ENCODE data around the gene OPHN1.

Gene OPHN1

DNA sequence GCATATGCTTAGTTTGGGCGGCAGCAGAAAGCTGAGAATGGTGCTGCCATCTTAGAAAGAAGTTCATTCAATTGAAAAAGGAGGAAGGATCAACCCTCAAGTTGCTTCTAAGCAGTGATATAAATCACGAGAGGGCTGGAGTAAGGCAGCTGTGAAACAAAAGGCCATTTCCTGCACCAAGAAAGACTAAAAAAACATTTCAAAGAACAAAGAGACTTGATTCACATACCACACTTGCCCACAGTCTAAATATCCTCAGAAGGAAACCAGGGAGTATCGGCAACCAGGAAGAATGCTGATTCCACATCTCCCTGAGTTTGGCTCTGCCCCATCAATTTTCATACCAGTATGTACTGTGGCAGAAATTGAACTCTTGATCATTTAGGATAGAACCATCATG, 240.1 kb downstream of the OPHN1 start:
- no peak overlapping the region for H3K4me3 Mint-ChIP-seq
- no peak overlapping the region for H3K27ac Mint-ChIP-seq
- H3K27me3 Mint-ChIP-seq = peaks cover 7% of the 10 kb centered on the region
- DNase-seq = no peak
- no peaks in the 10 kb centered on the region for H3K4me1 Mint-ChIP-seq
- no peak for ATAC-seq
- no peaks in the 10 kb centered on the region for H3K9me3 Mint-ChIP-seq

- Mint-ChIP-seq H3K9me3 (no peaks in the 10 kb centered on the region), H3K4me1 (no peaks in the 10 kb centered on the region), H3K4me3 (no peak overlapping the region), H3K27me3 (peaks cover 14% of the 10 kb centered on the region), H3K27ac (no peak overlapping the region)
- ATAC-seq (no peak), DNase-seq (no peak)
Observed at GRCh38 chrX:68190799-68191198, 242.5 kb downstream of the OPHN1 start.

DNA sequence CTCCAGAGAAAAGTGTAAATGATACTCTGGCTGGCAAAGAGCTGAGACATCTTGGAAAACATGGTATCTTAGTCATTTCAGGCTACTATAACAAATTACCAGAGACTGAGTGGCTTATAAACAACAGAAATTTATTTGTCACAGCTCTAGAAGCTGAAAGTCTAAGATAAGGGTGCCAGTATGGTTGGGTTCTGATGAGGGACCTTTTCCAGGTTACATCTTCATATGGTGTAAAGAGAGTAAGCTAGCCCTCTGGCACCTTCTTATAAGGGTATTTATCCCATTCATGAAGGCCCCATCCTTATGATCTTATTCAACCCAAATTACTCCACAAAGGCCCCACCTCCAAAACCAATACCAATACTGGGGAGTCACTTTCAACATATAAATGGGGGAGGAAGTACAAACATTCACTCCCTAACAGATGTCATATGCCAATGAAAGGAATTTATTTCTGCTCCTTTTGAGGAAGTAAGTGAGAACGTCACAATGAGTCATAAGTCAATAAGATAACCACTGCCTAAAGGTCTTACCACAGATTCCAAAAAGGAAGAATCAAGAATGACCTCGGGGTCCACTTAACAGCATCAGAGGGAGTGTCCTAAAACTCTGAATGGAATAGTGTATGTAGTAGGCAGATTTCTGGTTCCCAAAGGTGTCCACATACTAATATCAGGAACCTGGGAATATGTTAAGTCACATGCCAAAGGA, 246.6 kb downstream of the OPHN1 start:
- DNase-seq (no peak), ATAC-seq (no peak)
- Mint-ChIP-seq H3K4me3 (no peak overlapping the region), H3K4me1 (no peaks in the 10 kb centered on the region), H3K27ac (no peak overlapping the region), H3K9me3 (no peaks in the 10 kb centered on the region), H3K27me3 (peaks cover 14% of the 10 kb centered on the region)

DNA sequence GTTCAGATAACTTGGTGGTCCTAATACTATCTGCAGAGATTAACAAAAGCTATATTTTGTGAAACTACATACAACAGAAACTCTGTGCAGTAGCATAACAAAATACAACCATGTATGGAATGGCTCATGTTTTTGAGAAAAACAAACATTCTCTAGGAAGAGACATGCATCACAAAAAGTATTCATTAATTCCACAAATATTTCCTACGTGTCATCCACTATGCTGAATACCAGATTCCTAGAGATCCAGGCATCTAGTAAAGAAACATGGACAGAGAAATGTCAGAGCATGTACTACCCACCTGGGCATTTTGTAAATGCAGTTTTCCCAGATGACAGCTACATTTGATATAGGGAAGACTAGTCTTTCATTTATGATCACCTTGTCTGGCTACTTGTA, 248.1 kb downstream of the OPHN1 start:
- DNase-seq = no peak
- Mint-ChIP-seq H3K9me3 (no peaks in the 10 kb centered on the region), H3K27ac (no peak overlapping the region), H3K4me3 (no peak overlapping the region), H3K27me3 (peaks cover 14% of the 10 kb centered on the region), H3K4me1 (no peaks in the 10 kb centered on the region)
- ATAC-seq = no peak

DNA sequence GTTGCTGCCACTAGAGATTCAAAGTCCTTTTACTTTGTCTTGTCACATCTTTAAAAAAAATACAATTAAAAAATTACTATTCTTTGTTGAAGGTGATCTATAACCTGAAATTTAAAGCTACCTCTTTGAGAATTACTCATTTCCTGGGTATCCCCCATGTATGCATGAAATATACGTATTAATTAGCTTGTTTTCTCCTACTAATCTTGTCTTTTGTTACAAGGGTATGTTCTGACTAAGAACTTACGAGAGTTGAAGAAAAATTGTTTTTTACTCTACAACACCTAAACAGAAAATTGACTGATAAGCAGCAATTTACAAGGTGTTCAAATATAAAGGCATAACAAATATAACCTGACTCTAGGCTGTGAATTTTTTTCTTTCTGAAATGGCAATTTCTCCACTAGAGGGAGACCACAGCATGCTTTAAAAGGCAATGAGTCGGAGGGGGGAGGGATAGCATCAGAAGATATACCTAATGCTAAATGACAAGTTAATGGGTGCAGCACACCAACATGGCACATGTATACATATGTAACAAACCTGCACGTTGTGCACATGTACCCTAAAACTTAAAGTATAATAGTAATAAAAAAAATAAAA, 249.6 kb downstream of the OPHN1 start:
- H3K4me1 Mint-ChIP-seq = no peaks in the 10 kb centered on the region
- DNase-seq (no peak), ATAC-seq (no peak)

GRCh38 chrX:68180579-68180978, 252.7 kb downstream of the OPHN1 start:
- H3K4me1 Mint-ChIP-seq = no peaks in the 10 kb centered on the region
- H3K9me3 Mint-ChIP-seq = peaks cover 0 to 8% of the 10 kb centered on the region in 2 donors
- H3K4me3 Mint-ChIP-seq = no peak overlapping the region
- ATAC-seq = no peak
- H3K27ac Mint-ChIP-seq = no peak overlapping the region
- no peak for DNase-seq
- H3K27me3 Mint-ChIP-seq = no peaks in the 10 kb centered on the region

More for the DNA sequence above, 249.6 kb downstream of the OPHN1 start:
- Mint-ChIP-seq H3K4me3 (no peak overlapping the region), H3K27ac (no peak overlapping the region), H3K9me3 (no peaks in the 10 kb centered on the region), H3K27me3 (peaks cover 7% of the 10 kb centered on the region)

DNA sequence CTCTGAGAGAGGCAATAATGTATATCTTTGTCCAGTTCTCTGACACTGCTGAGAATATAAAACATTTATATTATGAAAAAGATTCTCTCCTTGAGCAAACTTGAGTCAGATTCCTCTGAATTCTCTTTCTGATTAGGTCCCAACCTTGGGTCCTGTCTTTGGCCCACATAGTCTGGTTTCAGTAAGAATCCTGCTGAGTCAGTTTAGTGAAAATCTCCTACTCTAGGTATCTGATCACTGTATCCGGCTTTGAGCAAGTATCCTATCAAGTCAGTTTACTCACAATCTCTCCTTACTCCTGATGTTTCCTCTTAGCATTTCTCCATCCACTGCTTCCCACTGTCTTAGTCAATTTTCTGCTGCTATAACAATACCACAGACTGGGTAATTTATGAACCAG, 253.9 kb downstream of the OPHN1 start:
- no peak overlapping the region for H3K27ac Mint-ChIP-seq
- H3K9me3 Mint-ChIP-seq = peaks cover 0 to 8% of the 10 kb centered on the region in 2 donors
- DNase-seq (no peak), ATAC-seq (no peak)
- no peaks in the 10 kb centered on the region for H3K4me1 Mint-ChIP-seq
- H3K27me3 Mint-ChIP-seq = no peaks in the 10 kb centered on the region
- H3K4me3 Mint-ChIP-seq = no peak overlapping the region

DNA sequence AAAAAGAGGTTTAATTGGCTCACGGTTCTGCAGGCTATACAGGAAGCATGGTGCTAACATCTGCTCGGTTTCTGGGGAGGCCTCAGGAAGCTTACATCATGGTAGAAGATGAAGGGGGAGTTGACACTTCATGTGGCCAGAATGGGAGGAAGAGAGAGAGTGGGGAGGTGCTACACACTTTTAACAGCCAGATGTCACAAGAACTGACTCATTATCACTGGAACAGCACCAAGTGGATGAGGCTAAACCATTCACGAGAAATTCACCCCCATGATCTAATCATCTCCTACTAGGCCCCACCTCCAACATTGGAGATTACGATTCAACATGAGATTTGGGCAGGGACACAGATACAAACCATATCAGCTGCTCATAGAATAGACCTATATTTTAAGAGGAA, 255.8 kb downstream of the OPHN1 start:
- no peak for ATAC-seq
- H3K27ac Mint-ChIP-seq = no peak overlapping the region
- no peak for DNase-seq
- H3K4me3 Mint-ChIP-seq = no peak overlapping the region
- no peaks in the 10 kb centered on the region for H3K27me3 Mint-ChIP-seq
- H3K9me3 Mint-ChIP-seq = peaks cover 0 to 8% of the 10 kb centered on the region in 2 donors
- H3K4me1 Mint-ChIP-seq = no peaks in the 10 kb centered on the region

DNA sequence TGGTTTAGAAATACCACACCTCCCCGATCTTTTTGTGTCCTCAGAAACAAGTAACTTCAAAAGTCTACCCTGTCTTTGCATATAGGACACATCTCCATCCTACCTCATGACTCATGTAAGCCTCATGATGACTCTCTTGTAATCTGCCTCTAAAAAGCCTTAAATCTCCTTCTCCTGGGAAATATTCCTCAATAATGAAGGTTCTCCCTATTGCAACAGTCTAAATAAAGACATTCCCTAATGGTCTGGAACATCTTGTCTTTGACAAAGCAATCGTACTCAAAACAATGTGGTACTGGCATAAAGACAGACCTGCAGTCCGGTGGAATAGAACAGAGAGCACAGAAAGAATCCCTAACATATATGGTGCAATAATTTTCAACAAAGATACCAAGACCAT, 257.7 kb downstream of the OPHN1 start:
- Mint-ChIP-seq H3K27me3 (no peaks in the 10 kb centered on the region), H3K4me3 (no peak overlapping the region), H3K9me3 (peaks cover 0 to 8% of the 10 kb centered on the region in 2 donors), H3K27ac (no peak overlapping the region), H3K4me1 (no peaks in the 10 kb centered on the region)
- ATAC-seq (no peak), DNase-seq (no peak)

DNA sequence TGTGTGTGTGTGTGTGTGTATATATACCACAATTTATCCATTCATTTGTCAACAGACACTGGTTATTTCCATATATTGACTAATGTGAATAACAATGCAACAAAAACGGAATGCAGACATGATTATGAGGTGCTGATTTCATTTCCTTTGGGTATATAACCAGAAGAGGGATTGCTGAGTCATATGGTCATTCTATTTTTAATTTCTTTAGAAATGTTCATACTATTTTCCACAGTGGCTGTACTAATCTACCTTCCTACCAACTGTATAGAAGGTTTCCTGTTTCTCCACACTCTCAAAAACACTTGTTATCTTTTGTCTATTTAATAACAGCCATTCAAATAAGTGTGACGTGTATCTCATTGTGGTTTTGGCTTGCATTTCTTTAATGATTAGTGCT, 269.9 kb downstream of the OPHN1 start:
- no peaks in the 10 kb centered on the region for H3K27me3 Mint-ChIP-seq
- H3K4me3 Mint-ChIP-seq = no peak overlapping the region
- H3K4me1 Mint-ChIP-seq = no peaks in the 10 kb centered on the region
- DNase-seq = no peak
- no peak for ATAC-seq
- H3K9me3 Mint-ChIP-seq = no peaks in the 10 kb centered on the region
- H3K27ac Mint-ChIP-seq = no peak overlapping the region

- Mint-ChIP-seq H3K27me3 (no peaks in the 10 kb centered on the region), H3K4me3 (no peak overlapping the region), H3K9me3 (no peaks in the 10 kb centered on the region), H3K27ac (no peak overlapping the region), H3K4me1 (no peaks in the 10 kb centered on the region)
- no peak for DNase-seq
- no peak for ATAC-seq
Observed at GRCh38 chrX:68147848-68148247, 285.4 kb downstream of the OPHN1 start.

GRCh38 chrX:68146054-68146453, 287.2 kb downstream of the OPHN1 start:
- no peak for DNase-seq
- Mint-ChIP-seq H3K27ac (no peak overlapping the region), H3K9me3 (no peaks in the 10 kb centered on the region), H3K4me1 (no peaks in the 10 kb centered on the region), H3K27me3 (no peaks in the 10 kb centered on the region), H3K4me3 (no peak overlapping the region)
- ATAC-seq = no peak

GRCh38 chrX:68139791-68140190, 293.5 kb downstream of the OPHN1 start:
- H3K27me3 Mint-ChIP-seq = no peaks in the 10 kb centered on the region
- no peak for DNase-seq
- no peaks in the 10 kb centered on the region for H3K9me3 Mint-ChIP-seq
- H3K4me3 Mint-ChIP-seq = no peak overlapping the region
- no peak for ATAC-seq
- no peak overlapping the region for H3K27ac Mint-ChIP-seq
- no peaks in the 10 kb centered on the region for H3K4me1 Mint-ChIP-seq

- H3K4me1 Mint-ChIP-seq = no peaks in the 10 kb centered on the region
- ATAC-seq (no peak), DNase-seq (no peak)
- H3K9me3 Mint-ChIP-seq = no peaks in the 10 kb centered on the region
- H3K4me3 Mint-ChIP-seq = no peak overlapping the region
- no peak overlapping the region for H3K27ac Mint-ChIP-seq
- H3K27me3 Mint-ChIP-seq = no peaks in the 10 kb centered on the region
Observed at GRCh38 chrX:68133181-68133580, 300.1 kb downstream of the OPHN1 start.

- Mint-ChIP-seq H3K27ac (no peak overlapping the region), H3K9me3 (no peaks in the 10 kb centered on the region), H3K4me1 (no peaks in the 10 kb centered on the region), H3K4me3 (no peak overlapping the region), H3K27me3 (no peaks in the 10 kb centered on the region)
- ATAC-seq = no peak
- DNase-seq = no peak
Observed at GRCh38 chrX:68132749-68133148, 300.5 kb downstream of the OPHN1 start.

GRCh38 chrX:68121835-68122234, 311.5 kb downstream of the OPHN1 start:
- Mint-ChIP-seq H3K9me3 (no peaks in the 10 kb centered on the region), H3K4me1 (no peaks in the 10 kb centered on the region), H3K4me3 (no peak overlapping the region), H3K27ac (no peak overlapping the region), H3K27me3 (no peaks in the 10 kb centered on the region)
- no peak for ATAC-seq
- DNase-seq = no peak

DNA sequence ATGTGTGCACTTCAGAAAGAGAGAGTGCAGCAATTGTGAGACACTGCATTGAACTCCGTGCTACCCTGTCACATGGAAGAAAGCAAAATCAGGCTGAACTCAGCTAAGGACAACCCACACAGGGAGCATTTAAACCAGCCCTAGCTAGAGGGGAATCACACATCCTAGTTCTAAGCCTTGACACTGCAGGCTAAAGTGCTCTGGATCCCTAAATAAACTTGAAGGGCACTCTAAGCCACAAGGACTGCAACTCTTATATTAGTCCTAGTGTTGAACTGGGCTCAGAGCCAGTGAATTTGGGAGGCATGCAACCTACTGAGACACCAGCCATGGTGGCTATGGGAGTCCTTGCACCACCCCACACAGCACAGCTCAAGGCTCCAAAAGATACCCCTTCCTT, 311.9 kb downstream of the OPHN1 start:
- no peaks in the 10 kb centered on the region for H3K4me1 Mint-ChIP-seq
- no peak overlapping the region for H3K27ac Mint-ChIP-seq
- no peaks in the 10 kb centered on the region for H3K27me3 Mint-ChIP-seq
- ATAC-seq (no peak), DNase-seq (no peak)
- H3K9me3 Mint-ChIP-seq = no peaks in the 10 kb centered on the region
- H3K4me3 Mint-ChIP-seq = no peak overlapping the region

All from stimulated activated naive CD8-positive, alpha-beta T cell treated with anti-CD3 and anti-CD28 coated beads, Interleukin-15, amount 100 ng/mL, for 72 hours (primary cell).